ENCODE results near the gene PRSS1.
"Not testable (repeated sequence)": the region's sequence is repeated elsewhere in the genome, so short reads cannot be mapped to it uniquely, and the experiment has no call there.

The PRSS1 gene

DNA sequence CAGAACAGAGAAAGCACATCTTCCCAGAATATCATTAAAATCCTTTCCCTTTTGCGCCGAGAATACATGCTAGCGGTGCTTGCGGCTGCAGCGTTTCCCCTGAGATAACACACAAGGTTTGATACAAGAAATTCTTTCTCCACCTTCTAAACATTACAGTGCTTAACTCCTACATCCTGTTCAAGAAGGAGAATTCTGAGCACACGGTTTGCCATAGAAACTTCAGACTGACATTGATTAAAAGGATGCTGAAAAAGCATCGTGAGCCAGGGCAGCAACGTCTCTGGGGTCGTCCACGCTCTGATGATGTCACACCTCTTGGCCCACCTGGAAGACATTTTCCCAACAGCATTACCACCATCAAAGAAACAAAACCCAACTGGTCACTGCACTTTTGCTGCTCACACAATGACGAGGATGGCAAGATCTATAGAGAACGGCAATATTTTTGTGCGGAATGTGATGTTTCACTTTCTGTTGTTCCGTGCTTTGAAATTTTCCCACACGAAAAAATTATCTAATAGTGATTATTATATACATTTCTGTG lies 27.0 kb upstream of the PRSS1 start:
- H3K4me3 ChIP-seq (ENCODE audit: low read depth, low read length) = no peak overlapping the region
- TF ChIP-seq, protein P1, sequence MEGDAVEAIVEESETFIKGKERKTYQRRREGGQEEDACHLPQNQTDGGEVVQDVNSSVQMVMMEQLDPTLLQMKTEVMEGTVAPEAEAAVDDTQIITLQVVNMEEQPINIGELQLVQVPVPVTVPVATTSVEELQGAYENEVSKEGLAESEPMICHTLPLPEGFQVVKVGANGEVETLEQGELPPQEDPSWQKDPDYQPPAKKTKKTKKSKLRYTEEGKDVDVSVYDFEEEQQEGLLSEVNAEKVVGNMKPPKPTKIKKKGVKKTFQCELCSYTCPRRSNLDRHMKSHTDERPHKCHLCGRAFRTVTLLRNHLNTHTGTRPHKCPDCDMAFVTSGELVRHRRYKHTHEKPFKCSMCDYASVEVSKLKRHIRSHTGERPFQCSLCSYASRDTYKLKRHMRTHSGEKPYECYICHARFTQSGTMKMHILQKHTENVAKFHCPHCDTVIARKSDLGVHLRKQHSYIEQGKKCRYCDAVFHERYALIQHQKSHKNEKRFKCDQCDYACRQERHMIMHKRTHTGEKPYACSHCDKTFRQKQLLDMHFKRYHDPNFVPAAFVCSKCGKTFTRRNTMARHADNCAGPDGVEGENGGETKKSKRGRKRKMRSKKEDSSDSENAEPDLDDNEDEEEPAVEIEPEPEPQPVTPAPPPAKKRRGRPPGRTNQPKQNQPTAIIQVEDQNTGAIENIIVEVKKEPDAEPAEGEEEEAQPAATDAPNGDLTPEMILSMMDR (IDR thresholded peaks at IDR 0.05; ENCODE audit: control insufficient read depth, extremely low read depth, insufficient read depth) = no peak

DNA sequence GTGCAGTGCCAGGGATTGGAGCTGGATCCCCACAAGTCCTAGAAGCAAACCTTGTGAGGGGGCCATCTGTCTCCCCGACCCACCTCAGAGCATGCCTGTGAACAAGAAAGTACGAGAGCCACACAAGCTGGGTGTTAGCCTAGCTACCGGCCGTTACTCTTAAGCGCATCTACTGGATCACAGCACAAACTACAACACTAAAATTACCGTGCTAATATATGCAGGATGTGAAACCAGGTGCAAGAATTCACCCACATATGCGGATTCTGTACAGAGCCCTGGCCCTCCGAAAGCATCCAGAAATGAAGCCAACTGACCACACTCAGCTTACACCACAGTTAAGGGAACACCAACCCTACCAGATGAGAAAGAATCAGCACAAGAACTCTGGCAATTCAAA lies 16.0 kb upstream of the PRSS1 start:
- TF ChIP-seq, protein P1 (IDR thresholded peaks at IDR 0.05; ENCODE audit: control insufficient read depth, extremely low read depth, insufficient read depth) = no peak
- no peak for DNase-seq (ENCODE audit: low read depth)
- H3K4me3 ChIP-seq (ENCODE audit: low read depth, low read length) = no peak overlapping the region

More for the DNA sequence above, 27.0 kb upstream of the PRSS1 start:
- DNase-seq (ENCODE audit: low read depth) = no peak

DNA sequence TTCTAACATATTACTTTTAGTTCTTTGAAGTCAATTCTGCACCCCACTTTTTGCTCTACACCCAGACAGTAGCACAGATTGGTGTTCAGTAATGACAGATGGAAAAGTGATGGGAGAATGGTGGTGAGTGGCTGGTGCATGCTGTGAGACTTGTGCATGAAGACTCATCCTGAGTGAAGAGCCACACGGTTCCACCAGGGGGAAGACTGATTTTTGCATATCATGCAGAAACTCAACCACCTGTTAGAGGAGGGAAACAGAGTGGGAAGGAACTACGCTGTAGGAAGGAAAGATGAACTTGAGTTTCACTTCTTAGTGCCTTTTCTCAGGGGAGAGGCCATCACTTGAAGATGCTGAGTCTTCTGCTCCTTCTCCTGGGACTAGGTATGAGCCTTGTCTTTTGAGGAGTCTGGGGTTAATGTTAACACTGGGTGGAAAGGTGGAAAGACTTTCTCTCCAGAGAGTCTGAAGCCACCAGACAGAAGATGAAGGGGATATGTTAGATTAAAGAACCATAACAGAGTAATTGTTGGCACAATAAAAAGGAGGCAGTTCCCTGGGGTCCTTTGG lies 9.3 kb upstream of the PRSS1 start:
- no peak for DNase-seq (ENCODE audit: low read depth)
- H3K4me3 ChIP-seq (ENCODE audit: low read depth, low read length) = no peak overlapping the region
- TF ChIP-seq, protein P1 (IDR thresholded peaks at IDR 0.05; ENCODE audit: control insufficient read depth, extremely low read depth, insufficient read depth) = no peak

DNA sequence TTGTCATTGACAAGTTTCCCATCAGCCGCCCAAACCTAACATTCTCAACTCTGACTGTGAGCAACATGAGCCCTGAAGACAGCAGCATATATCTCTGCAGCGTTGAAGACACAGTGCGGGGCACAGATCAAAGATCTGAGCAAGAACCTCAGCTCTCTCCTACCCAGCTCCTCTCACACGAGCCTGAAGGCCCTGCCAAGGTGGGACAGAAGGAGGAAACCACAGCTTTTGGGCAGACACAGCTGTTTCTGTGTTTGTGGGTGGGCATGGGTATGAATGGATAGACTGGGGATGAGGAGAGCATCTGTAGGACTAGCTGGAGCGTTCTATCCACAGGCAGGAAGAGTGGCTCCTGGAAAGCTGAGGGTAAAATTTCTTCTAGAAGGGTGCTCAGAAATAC lies 8.5 kb upstream of the PRSS1 start:
- TF ChIP-seq, protein P1 (IDR thresholded peaks at IDR 0.05; ENCODE audit: control insufficient read depth, extremely low read depth, insufficient read depth) = no peak
- no peak for DNase-seq (ENCODE audit: low read depth)
- H3K4me3 ChIP-seq (ENCODE audit: low read depth, low read length) = no peak overlapping the region

DNA sequence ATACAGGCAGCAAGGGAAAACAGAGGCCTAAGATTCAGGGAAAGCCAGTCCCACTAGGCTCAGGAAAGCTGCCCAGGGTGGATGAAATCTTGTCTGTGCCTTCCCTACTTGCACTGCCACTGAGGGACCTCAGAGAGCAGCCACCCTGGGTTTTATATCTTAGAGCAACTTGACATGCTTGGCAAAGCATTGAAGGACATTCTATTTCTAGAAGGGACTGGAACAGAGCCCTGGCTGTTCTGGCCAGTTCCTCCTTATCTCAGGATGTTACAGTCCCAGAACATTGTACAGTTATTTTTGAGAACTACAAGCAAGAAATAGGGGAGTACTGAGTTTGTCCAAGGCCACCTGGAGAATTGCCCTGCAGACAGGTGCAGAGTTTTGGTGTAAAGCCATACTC lies 7.3 kb upstream of the PRSS1 start:
- not testable (repeated sequence) for DNase-seq (ENCODE audit: low read depth); H3K4me3 ChIP-seq (ENCODE audit: low read depth, low read length)

DNA sequence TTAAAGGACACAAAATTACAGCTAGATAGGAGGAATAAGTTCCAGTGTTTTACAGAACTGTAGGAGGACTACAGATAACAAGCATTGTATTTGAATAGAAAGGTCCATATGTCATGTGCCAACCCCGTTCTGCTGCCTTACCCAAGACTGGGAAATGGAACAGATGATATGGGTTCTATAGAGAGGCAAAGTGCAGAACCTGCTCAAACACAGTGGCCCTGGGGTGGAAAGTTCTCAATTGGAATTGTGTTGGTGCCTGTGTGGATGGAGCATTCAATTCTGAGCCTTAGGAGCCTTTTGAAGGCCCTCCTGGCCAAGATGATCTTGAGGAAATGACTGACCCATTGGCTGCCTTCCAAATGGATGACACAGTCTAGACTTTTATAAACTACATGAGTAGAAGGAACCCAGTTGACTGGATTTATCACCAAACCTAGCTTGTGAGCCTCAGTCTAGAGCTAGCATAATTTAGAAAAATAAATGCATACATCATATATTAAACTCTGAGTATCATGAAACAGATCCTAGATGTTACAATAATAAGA lies 4.1 kb upstream of the PRSS1 start:
- no peak for DNase-seq (ENCODE audit: low read depth)
- TF ChIP-seq, protein P1 (IDR thresholded peaks at IDR 0.05; ENCODE audit: control insufficient read depth, extremely low read depth, insufficient read depth) = no peak

DNA sequence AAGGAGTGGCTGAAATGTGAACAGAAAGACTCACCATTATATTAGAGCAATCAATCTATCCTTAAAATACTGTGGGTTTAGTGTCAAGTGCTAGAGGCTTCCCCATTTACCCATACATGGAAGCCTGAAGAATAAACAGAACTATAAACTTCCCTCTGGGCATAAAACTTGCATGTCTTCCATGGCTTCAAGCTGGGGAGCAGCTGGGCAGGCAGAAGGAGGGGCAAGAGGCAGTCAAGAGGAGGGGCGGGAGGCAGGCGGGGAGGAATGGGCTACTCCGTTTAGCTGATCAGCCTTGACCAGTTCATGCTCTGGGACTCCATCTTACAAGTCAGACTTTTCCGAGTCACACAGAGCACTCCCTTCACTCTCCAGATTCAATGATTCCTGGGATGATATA lies 3.5 kb upstream of the PRSS1 start:
- TF ChIP-seq, protein P1 (IDR thresholded peaks at IDR 0.05; ENCODE audit: control insufficient read depth, extremely low read depth, insufficient read depth) = no peak
- no peak overlapping the region for H3K4me3 ChIP-seq (ENCODE audit: low read depth, low read length)
- DNase-seq (ENCODE audit: low read depth) = no peak

More for the DNA sequence above, 4.1 kb upstream of the PRSS1 start:
- no peak overlapping the region for H3K4me3 ChIP-seq (ENCODE audit: low read depth, low read length)
